Measurements from ENCODE around the gene MACROD1.

The MACROD1 gene

GRCh38 chr11:64096835-64097234 is 69.1 kb downstream of the MACROD1 start:
- TF ChIP-seq CTCF (IDR thresholded peaks at IDR 0.05; ENCODE audit: low read depth, low read length, missing control alignments), result no peak
- no peak overlapping the region for H3K4me3 ChIP-seq (replicated peaks; ENCODE audit: low read depth, low read length)
- DNase-seq (ENCODE audit: extremely low read depth, low read depth), result no peak

GRCh38 chr11:64095949-64096348 is 70.0 kb downstream of the MACROD1 start:
- no peak for DNase-seq (ENCODE audit: extremely low read depth, low read depth)
- TF ChIP-seq CTCF (IDR thresholded peaks at IDR 0.05; ENCODE audit: low read depth, low read length, missing control alignments), result no peak
- no peak overlapping the region for H3K4me3 ChIP-seq (replicated peaks; ENCODE audit: low read depth, low read length)

GRCh38 chr11:64095273-64095817 is 70.6 kb downstream of the MACROD1 start:
- no peak for TF ChIP-seq CTCF (IDR thresholded peaks at IDR 0.05; ENCODE audit: low read depth, low read length, missing control alignments)
- no peak for DNase-seq (ENCODE audit: extremely low read depth, low read depth)
- no peak overlapping the region for H3K4me3 ChIP-seq (replicated peaks; ENCODE audit: low read depth, low read length)

- H3K4me3 ChIP-seq (replicated peaks; ENCODE audit: low read depth, low read length), result no peak overlapping the region
- TF ChIP-seq CTCF (IDR thresholded peaks at IDR 0.05; ENCODE audit: low read depth, low read length, missing control alignments), result no peak
- DNase-seq (ENCODE audit: extremely low read depth, low read depth), result peak; percentile 11
Observed at GRCh38 chr11:64094463-64095260, 71.3 kb downstream of the MACROD1 start.

- no peak overlapping the region for H3K4me3 ChIP-seq (replicated peaks; ENCODE audit: low read depth, low read length)
- no peak for DNase-seq (ENCODE audit: extremely low read depth, low read depth)
- TF ChIP-seq CTCF (IDR thresholded peaks at IDR 0.05; ENCODE audit: low read depth, low read length, missing control alignments), result no peak
Observed at GRCh38 chr11:64093233-64094039, 72.5 kb downstream of the MACROD1 start.

- no peak for DNase-seq (ENCODE audit: extremely low read depth, low read depth)
- no peak for TF ChIP-seq CTCF (IDR thresholded peaks at IDR 0.05; ENCODE audit: low read depth, low read length, missing control alignments)
- H3K4me3 ChIP-seq (replicated peaks; ENCODE audit: low read depth, low read length), result no peak overlapping the region
Observed at GRCh38 chr11:64092761-64093136, 73.2 kb downstream of the MACROD1 start.
